GM12878 (cell line): ENCODE measurements around the gene TEX51. TPM values are rescaled to one million over a fixed set of nuclear protein-coding genes. Genes with fewer than 3 reads are reported as not detected.

Experiments
- ATAC-seq: fragments of 200-7000 bp; cut with Tn5 transposase; 3 replicates; pipeline ENCODE4 v1.9.1; 2020; ENCODE audit warnings: mild to moderate bottlenecking, moderate library complexity
- BruUV-seq: library from RNA; stranded (reverse); fragments of 400-500 nt; replicated peaks from 2 replicates; lab custom pipeline; 2021; lab: Mats Ljungman, UMichigan
- CTCF ChIA-PET: fragments of 300-600 bp; sonication (Branson Sonifier 250); formaldehyde crosslinking; extraction: SDS; loops from one replicate; lab custom pipeline; 2021; ENCODE audit warnings: inconsistent platforms; lab: Yijun Ruan, JAX
- POLR2A ChIA-PET: fragments of 350-600 bp; formaldehyde crosslinking; extraction: SDS; loops from one replicate; lab custom pipeline; 2021; ENCODE audit warnings: inconsistent platforms; lab: Charles Lee
- RAD21 ChIA-PET: fragments of 300-600 bp; sonication (Branson Sonifier 250); formaldehyde crosslinking; loops from one replicate; lab custom pipeline; 2023; ENCODE audit warnings: antibody characterized with exemption; ENCODE audit not compliant: unreplicated experiment; lab: Charles Lee
- SMC1A ChIA-PET: fragments of 300-600 bp; sonication (Branson Sonifier 250); formaldehyde crosslinking; loops from one replicate; lab custom pipeline; 2023; ENCODE audit not compliant: unreplicated experiment, uncharacterized antibody; lab: Charles Lee
- DNase-seq: peaks from one replicate; pipeline ENCODE4 v3.0.0-alpha.2; 2011; ENCODE audit warnings: low read depth, low spot score
- FAIRE-seq: peaks from 3 replicates; lab custom pipeline; 2011; peaks lifted over from hg19 to GRCh38; lab: Jason Lieb, UNC
- H2AFZ ChIP-seq: 2 replicates; pipeline ENCODE4 v1.6.0; 2011; ENCODE audit warnings: low read depth, low read length, control low read depth; ENCODE audit not compliant: control insufficient read depth
- H3K27ac ChIP-seq: 2 replicates; pipeline ENCODE4 v1.5.1; 2011; ENCODE audit warnings: control low read depth; ENCODE audit not compliant: control insufficient read depth, insufficient read depth
- H3K27me3 ChIP-seq, 2 experiments: replicated peaks in 1 of 2; 2 replicates each; pipeline versions ENCODE4 v1.6.0 to v1.6.1; 2011; ENCODE audit warnings: low read length in 1 of 2; ENCODE audit not compliant: control insufficient read depth in 2 of 2, insufficient read depth in 2 of 2
- H3K36me3 ChIP-seq, 2 experiments: 2 replicates each; pipeline ENCODE4 v1.5.1; 2011; ENCODE audit warnings: low read length in 1 of 2; ENCODE audit not compliant: control insufficient read depth in 2 of 2, insufficient read depth in 2 of 2
- H3K4me1 ChIP-seq: 2 replicates; pipeline ENCODE4 v1.6.1; 2011; ENCODE audit warnings: mild to moderate bottlenecking, low read length, moderate library complexity, mixed read lengths; ENCODE audit not compliant: control insufficient read depth, insufficient read depth
- H3K4me2 ChIP-seq: 2 replicates; pipeline ENCODE4 v1.6.0; 2011; ENCODE audit warnings: control low read depth; ENCODE audit not compliant: control insufficient read depth, insufficient read depth
- H3K4me3 ChIP-seq: fragments of 200-600 bp; sonication (generic); 2 replicates; pipeline ENCODE4 v1.5.1; 2016
- H3K79me2 ChIP-seq: 2 replicates; pipeline ENCODE4 v1.6.0; 2011; ENCODE audit warnings: low read length; ENCODE audit not compliant: control insufficient read depth, insufficient read depth
- H3K9ac ChIP-seq: 2 replicates; pipeline ENCODE4 v1.8.0; 2011; ENCODE audit warnings: low read length, control low read depth, mixed read lengths; ENCODE audit not compliant: control insufficient read depth, insufficient read depth
- H3K9me3 ChIP-seq: replicated peaks from 3 replicates; pipeline ENCODE4 v1.5.1; 2011; ENCODE audit warnings: mild to moderate bottlenecking, low read length; ENCODE audit not compliant: control insufficient read depth, insufficient read depth
- H4K20me1 ChIP-seq: 2 replicates; pipeline ENCODE4 v1.6.0; 2011; ENCODE audit not compliant: control insufficient read depth, insufficient read depth
- CHD1 ChIP-seq: IDR thresholded peaks from 2 replicates; pipeline ENCODE4 v1.6.1; 2012; ENCODE audit warnings: low read depth, low read length, improper control_type of control experiment
- CHD4 ChIP-seq: fragments of 200-600 bp; sonication (generic); IDR thresholded peaks from 2 replicates; pipeline ENCODE4 v1.6.1; 2016; ENCODE audit warnings: mild to moderate bottlenecking
- HSF1 ChIP-seq: fragments of 150-350 bp; IDR thresholded peaks from 2 replicates; pipeline ENCODE4 v1.6.1; 2014; ENCODE audit warnings: mild to moderate bottlenecking, low read depth, low read length
- NFYB ChIP-seq: IDR thresholded peaks from 2 replicates; pipeline ENCODE4 v1.6.1; 2011; ENCODE audit warnings: low read depth, mild to moderate bottlenecking, low read length, improper control_type of control experiment, moderate library complexity; ENCODE audit not compliant: insufficient read depth
- ZBED1 ChIP-seq: IDR thresholded peaks from 2 replicates; pipeline ENCODE4 v1.6.1; 2016; ENCODE audit warnings: borderline replicate concordance
- WGBS: methylation state at CpG from one replicate; pipeline ENCODE4 v1.1.6; 2016; ENCODE audit warnings: low lambda C conversion rate; ENCODE audit not compliant: insufficient replicate concordance, insufficient coverage; ENCODE audit errors: missing lambda C conversion rate; 5-methylcytosine and 5-hydroxymethylcytosine counted together
- in situ Hi-C: fragments of 300-500 bp; cut with MboI; formaldehyde crosslinking; loops from 9 replicates; pipeline ENCODE4 v1.14.3; 2018; ENCODE audit warnings: mixed read lengths
- intact Hi-C: fragments of 100-400 bp; cut with micrococcal nuclease; formaldehyde crosslinking; loops from one replicate; pipeline ENCODE4 v1.14.2; 2022; ENCODE audit not compliant: unreplicated experiment
- polyA plus RNA-seq, 11 experiments: library from polyadenylated mRNA; depleted of rRNA in 4 of 11; unstranded in 6 of 11; stranded (reverse) in 5 of 11; fragments of >200 nt; fragmentation: Nextera tagmentation in 4 of 11; fragmentation: Illumina TruSeq in 1 of 11; extraction: Ambion mirVana in 4 of 11; extraction: Trizol in 1 of 11; gene quantifications; 1 replicate in 1 of 11; 2 replicates in 10 of 11; pipeline versions ENCODE4 v1.2.1 to v1.2.3, GENCODE V29; 2011 to 2016; ENCODE audit warnings: inconsistent platforms in 2 of 11, missing spikeins in 2 of 11, low read depth in 1 of 11
- total RNA-seq, 4 experiments: library from RNA; depleted of rRNA in 3 of 4; stranded (reverse); fragments of >200 nt in 3 of 4; fragmentation: Illumina TruSeq in 1 of 4; extraction: Trizol in 1 of 4; gene quantifications; 2 replicates each; pipeline versions ENCODE4 v1.2.1 to v1.2.3, GENCODE V29; 2013 to 2021

Gene TEX51
- total and polyA plus RNA-seq, 10 of the 15 experiments (the other 5 are each of a cell fraction or from before 2014, with no cell fraction given): not detected

GRCh38 chr2:126933711-126934091 lies 35.0 kb downstream of the TEX51 start (continued):
- TF ChIP-seq CHD4: no peak
- no peak for TF ChIP-seq CHD1
- no peak for TF ChIP-seq HSF1
- TF ChIP-seq NFYB: no peak

- no peaks in the 10 kb centered on the region for H4K20me1 ChIP-seq
- CTCF ChIA-PET: interaction anchor here (1.5 kb wide), 1 partner anchor 10 kb away, joined by 3 read pairs; no protein-coding TSS in a partner anchor
- intact Hi-C loops: no loop called here
These were observed 36.1 kb downstream of the TEX51 start for GRCh38 chr2:126934809-126935208.

More at GRCh38 chr2:126934809-126935208, 36.1 kb downstream of the TEX51 start:
- BruUV-seq: no TSS peak
- Histone ChIP-seq H3K79me2 (no peaks in the 10 kb centered on the region), H3K4me2 (no peak overlapping the region), H3K9ac (no peak overlapping the region), H3K36me3 (no peaks in the 10 kb centered on the region)
- no peak for DNase-seq
- no peak for FAIRE-seq
- RAD21 ChIA-PET: no interaction called here
- POLR2A ChIA-PET: no interaction called here
- no peak for TF ChIP-seq ZBED1
- TF ChIP-seq, all 136 proteins: peak for 0
- H2AFZ ChIP-seq: no peak overlapping the region
- no peak overlapping the region for H3K27ac ChIP-seq
- H3K27me3 ChIP-seq: no peaks in the 10 kb centered on the region; a peak in 1 of 4 replicates
- H3K4me1 ChIP-seq: no peaks in the 10 kb centered on the region
- no peak overlapping the region for H3K4me3 ChIP-seq
- in situ Hi-C loops: no loop called here
- no peaks in the 10 kb centered on the region for H3K9me3 ChIP-seq
- 32% methylated on average over 6 of the region's 6 CpGs for WGBS
- ATAC-seq: no peak
- SMC1A ChIA-PET: no interaction called here
